ENCODE data around the gene KCNN1.

DNA sequence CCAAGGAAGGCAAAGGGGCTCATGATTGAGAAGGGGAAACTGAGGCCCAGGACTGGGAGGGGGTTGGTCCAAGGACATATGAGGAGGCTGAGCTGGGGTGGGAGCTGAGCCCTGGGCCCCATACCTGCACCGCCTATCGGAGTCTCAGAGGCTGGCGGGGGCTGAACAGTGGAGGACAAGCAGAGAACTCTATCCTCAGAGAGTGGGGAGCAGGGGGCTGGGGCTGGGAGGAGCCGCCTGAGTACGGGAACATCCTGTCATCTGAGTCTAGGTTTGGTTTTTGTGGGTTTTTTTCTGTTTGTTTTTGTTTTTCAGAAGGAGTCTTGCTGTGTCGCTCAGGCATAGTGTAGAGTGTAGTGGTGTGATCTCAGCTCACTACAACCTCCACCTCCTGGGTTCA, 47.3 kb downstream of the KCNN1 start:
- no peak for TF ChIP-seq POLR2AphosphoS5 (IDR thresholded peaks at IDR 0.05; ENCODE audit: low read depth, low read length)
- TF ChIP-seq, protein P1, sequence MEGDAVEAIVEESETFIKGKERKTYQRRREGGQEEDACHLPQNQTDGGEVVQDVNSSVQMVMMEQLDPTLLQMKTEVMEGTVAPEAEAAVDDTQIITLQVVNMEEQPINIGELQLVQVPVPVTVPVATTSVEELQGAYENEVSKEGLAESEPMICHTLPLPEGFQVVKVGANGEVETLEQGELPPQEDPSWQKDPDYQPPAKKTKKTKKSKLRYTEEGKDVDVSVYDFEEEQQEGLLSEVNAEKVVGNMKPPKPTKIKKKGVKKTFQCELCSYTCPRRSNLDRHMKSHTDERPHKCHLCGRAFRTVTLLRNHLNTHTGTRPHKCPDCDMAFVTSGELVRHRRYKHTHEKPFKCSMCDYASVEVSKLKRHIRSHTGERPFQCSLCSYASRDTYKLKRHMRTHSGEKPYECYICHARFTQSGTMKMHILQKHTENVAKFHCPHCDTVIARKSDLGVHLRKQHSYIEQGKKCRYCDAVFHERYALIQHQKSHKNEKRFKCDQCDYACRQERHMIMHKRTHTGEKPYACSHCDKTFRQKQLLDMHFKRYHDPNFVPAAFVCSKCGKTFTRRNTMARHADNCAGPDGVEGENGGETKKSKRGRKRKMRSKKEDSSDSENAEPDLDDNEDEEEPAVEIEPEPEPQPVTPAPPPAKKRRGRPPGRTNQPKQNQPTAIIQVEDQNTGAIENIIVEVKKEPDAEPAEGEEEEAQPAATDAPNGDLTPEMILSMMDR (IDR thresholded peaks at IDR 0.05 in 2 of 3, conservative IDR thresholded peaks at IDR 0.05 in 1 of 3; ENCODE audit: borderline replicate concordance in 1 of 3, insufficient read depth in 1 of 3, low read depth in 2 of 3, low read length in 2 of 3) = no peak
- TF ChIP-seq POLR2A (IDR thresholded peaks at IDR 0.05; ENCODE audit: borderline replicate concordance, extremely low read depth, insufficient read depth, insufficient read length) = no peak
- TF ChIP-seq, protein P2, sequence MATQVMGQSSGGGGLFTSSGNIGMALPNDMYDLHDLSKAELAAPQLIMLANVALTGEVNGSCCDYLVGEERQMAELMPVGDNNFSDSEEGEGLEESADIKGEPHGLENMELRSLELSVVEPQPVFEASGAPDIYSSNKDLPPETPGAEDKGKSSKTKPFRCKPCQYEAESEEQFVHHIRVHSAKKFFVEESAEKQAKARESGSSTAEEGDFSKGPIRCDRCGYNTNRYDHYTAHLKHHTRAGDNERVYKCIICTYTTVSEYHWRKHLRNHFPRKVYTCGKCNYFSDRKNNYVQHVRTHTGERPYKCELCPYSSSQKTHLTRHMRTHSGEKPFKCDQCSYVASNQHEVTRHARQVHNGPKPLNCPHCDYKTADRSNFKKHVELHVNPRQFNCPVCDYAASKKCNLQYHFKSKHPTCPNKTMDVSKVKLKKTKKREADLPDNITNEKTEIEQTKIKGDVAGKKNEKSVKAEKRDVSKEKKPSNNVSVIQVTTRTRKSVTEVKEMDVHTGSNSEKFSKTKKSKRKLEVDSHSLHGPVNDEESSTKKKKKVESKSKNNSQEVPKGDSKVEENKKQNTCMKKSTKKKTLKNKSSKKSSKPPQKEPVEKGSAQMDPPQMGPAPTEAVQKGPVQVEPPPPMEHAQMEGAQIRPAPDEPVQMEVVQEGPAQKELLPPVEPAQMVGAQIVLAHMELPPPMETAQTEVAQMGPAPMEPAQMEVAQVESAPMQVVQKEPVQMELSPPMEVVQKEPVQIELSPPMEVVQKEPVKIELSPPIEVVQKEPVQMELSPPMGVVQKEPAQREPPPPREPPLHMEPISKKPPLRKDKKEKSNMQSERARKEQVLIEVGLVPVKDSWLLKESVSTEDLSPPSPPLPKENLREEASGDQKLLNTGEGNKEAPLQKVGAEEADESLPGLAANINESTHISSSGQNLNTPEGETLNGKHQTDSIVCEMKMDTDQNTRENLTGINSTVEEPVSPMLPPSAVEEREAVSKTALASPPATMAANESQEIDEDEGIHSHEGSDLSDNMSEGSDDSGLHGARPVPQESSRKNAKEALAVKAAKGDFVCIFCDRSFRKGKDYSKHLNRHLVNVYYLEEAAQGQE (IDR thresholded peaks at IDR 0.05; ENCODE audit: low read depth) = no peak
- no peak for TF ChIP-seq EZH2 (IDR thresholded peaks at IDR 0.05)
- no peak for TF ChIP-seq ZNF274 (IDR thresholded peaks at IDR 0.05; ENCODE audit: low read depth, low read length)

Data from HCT116 (cell line).